ENCODE measurements around the gene CTRB1. TPM values are rescaled to one million over a fixed set of nuclear protein-coding genes. Genes with fewer than 3 reads are reported as not detected.

CTRB1 gene
- total and polyA plus RNA-seq, 2 of the 13 experiments (the other 11 are each of a cell fraction or from before 2014, with no cell fraction given) = not detected

DNA sequence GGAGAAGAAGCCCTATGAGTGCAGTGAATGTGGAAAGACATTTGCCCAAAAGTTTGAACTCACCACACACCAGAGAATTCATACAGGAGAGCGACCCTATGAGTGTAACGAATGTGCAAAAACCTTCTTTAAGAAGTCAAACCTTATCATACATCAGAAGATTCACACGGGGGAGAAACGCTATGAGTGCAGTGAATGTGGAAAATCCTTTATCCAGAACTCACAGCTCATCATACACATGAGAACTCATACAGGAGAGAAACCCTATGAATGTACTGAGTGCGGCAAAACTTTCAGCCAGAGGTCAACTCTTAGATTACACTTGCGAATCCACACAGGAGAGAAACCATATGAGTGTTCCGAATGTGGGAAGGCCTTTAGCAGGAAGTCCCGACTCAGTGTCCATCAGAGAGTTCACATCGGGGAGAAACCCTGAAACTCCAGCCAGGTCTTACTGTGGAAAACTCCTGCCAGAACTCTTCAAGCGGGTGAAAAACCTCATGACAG, 48.8 kb upstream of the CTRB1 start:
- TF ChIP-seq HNRNPK (IDR thresholded peaks at IDR 0.05; ENCODE audit: low read depth, low read length, poor library complexity, severe bottlenecking) = no peak
- TF ChIP-seq SNAPC2 (CRISPR knock-in tag; IDR thresholded peaks at IDR 0.05) = no peak
- peak; percentile 100 for TF ChIP-seq ZNF274 (CRISPR knock-in tag; IDR thresholded peaks at IDR 0.05)
- H3K9ac ChIP-seq (ENCODE audit: insufficient read depth, low read depth, low read length) = no peak overlapping the region
- ChIA-PET CTCF (ENCODE audit: low intra/inter-chr PET ratio, low total read pairs) (no interaction called here), POLR2A (no interaction called here)
- TSS peak; percentile 35 for BruUV-seq (replicated peaks)
- WGBS (ENCODE audit: low lambda C conversion rate) = 95% methylated on average over 10 of the region's 10 CpGs
- H3K27ac ChIP-seq (ENCODE audit: extremely low read length, insufficient read depth, low read length) = no peak overlapping the region
- ATAC-seq (no peak), DNase-seq (ENCODE audit: low spot score) (no peak), FAIRE-seq (no peak)
- H3K79me2 ChIP-seq (ENCODE audit: insufficient read depth, low read length) = no peaks in the 10 kb centered on the region
- no peaks in the 10 kb centered on the region for H4K20me1 ChIP-seq (ENCODE audit: insufficient read depth, low read length)
- H3K4me2 ChIP-seq (ENCODE audit: low read depth, low read length) = no peak overlapping the region
- peaks cover 30 to 65% of the 10 kb centered on the region in 2 experiments for H3K36me3 ChIP-seq (replicated peaks in 1 of 2; ENCODE audit: control insufficient read depth in 1 of 2, insufficient read depth in 2 of 2, low read length in 2 of 2)
- intact Hi-C loops (cut with micrococcal nuclease; ENCODE audit: unreplicated experiment) = no loop called here
- no peaks in the 10 kb centered on the region for H3K27me3 ChIP-seq (ENCODE audit: control insufficient read depth in 1 of 2, insufficient read depth in 2 of 2, low read length in 2 of 2)
- no peaks in the 10 kb centered on the region for H3K4me1 ChIP-seq (ENCODE audit: insufficient read depth, low read length)
- H3K9me3 ChIP-seq (ENCODE audit: low read length) = peaks cover 74% of the 10 kb centered on the region
- in situ Hi-C loops (cut with HindIII; ENCODE audit: extremely low pct_ligation_motif_present, low pct_unique_long_range_greater_than_20kb) = no loop called here
- H2AFZ ChIP-seq (ENCODE audit: low read length) = no peak overlapping the region
- no peak overlapping the region for H3K4me3 ChIP-seq (replicated peaks in 1 of 3; ENCODE audit: insufficient read depth in 1 of 3, low read depth in 2 of 3, low read length in 3 of 3)

DNA sequence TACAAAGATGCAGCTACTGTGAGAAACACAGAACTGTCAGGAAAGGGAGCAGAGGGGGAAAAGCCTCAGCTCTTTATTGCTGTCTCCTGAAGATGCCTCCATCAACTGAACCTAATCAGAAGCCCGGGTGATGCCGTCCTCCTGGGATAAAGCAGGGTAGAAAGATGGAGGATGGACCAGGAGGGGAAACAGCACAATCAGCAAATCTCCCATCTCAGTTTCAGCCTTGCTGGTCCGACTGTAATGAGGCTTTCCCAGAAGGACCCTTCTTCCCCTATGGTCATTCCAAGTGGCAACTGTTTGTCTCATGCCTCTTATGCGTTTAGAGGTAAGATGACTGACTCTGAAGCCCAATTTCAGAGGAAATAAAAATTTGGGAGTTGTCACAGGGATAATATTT, 46.2 kb upstream of the CTRB1 start:
- Histone ChIP-seq H2AFZ (ENCODE audit: low read length) (no peak overlapping the region), H3K9me3 (ENCODE audit: low read length) (peaks cover 84% of the 10 kb centered on the region), H3K4me3 (replicated peaks in 1 of 3; ENCODE audit: insufficient read depth in 1 of 3, low read depth in 2 of 3, low read length in 3 of 3) (no peak overlapping the region), H3K27ac (ENCODE audit: extremely low read length, insufficient read depth, low read length) (no peak overlapping the region), H3K9ac (ENCODE audit: insufficient read depth, low read depth, low read length) (no peak overlapping the region), H3K4me1 (ENCODE audit: insufficient read depth, low read length) (no peaks in the 10 kb centered on the region), H3K79me2 (ENCODE audit: insufficient read depth, low read length) (no peaks in the 10 kb centered on the region), H4K20me1 (ENCODE audit: insufficient read depth, low read length) (no peaks in the 10 kb centered on the region), H3K4me2 (ENCODE audit: low read depth, low read length) (no peak overlapping the region), H3K36me3 (replicated peaks in 1 of 2; ENCODE audit: control insufficient read depth in 1 of 2, insufficient read depth in 2 of 2, low read length in 2 of 2) (peaks cover 20 to 42% of the 10 kb centered on the region in 2 experiments), H3K27me3 (ENCODE audit: control insufficient read depth in 1 of 2, insufficient read depth in 2 of 2, low read length in 2 of 2) (no peaks in the 10 kb centered on the region)
- BruUV-seq (replicated peaks) = no TSS peak
- FAIRE-seq = no peak
- WGBS (ENCODE audit: low lambda C conversion rate) = 95% methylated on average over 4 of the region's 4 CpGs
- intact Hi-C loops (cut with micrococcal nuclease; ENCODE audit: unreplicated experiment) (no loop called here), in situ Hi-C loops (cut with HindIII; ENCODE audit: extremely low pct_ligation_motif_present, low pct_unique_long_range_greater_than_20kb) (no loop called here)
- DNase-seq (ENCODE audit: low spot score) = no peak
- POLR2A ChIA-PET = no interaction called here
- ATAC-seq = no peak
- CTCF ChIA-PET (ENCODE audit: low intra/inter-chr PET ratio, low total read pairs) = no interaction called here
- TF ChIP-seq, protein P1, sequence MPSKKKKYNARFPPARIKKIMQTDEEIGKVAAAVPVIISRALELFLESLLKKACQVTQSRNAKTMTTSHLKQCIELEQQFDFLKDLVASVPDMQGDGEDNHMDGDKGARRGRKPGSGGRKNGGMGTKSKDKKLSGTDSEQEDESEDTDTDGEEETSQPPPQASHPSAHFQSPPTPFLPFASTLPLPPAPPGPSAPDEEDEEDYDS (CRISPR knock-in tag; IDR thresholded peaks at IDR 0.05) = no peak
- TF ChIP-seq ZNF776 (CRISPR knock-in tag; IDR thresholded peaks at IDR 0.05) = no peak
- no peak for TF ChIP-seq NONO (IDR thresholded peaks at IDR 0.05)
- no peak for TF ChIP-seq NONO (CRISPR knock-in tag; conservative IDR thresholded peaks at IDR 0.05)
- no peak for TF ChIP-seq CCAR2 (optimal IDR thresholded peaks at IDR 0.05; ENCODE audit: low read depth, low read length)
- no peak for TF ChIP-seq NFKB2 (CRISPR knock-in tag; IDR thresholded peaks at IDR 0.05; ENCODE audit: borderline replicate concordance)
- TF ChIP-seq, protein P2, sequence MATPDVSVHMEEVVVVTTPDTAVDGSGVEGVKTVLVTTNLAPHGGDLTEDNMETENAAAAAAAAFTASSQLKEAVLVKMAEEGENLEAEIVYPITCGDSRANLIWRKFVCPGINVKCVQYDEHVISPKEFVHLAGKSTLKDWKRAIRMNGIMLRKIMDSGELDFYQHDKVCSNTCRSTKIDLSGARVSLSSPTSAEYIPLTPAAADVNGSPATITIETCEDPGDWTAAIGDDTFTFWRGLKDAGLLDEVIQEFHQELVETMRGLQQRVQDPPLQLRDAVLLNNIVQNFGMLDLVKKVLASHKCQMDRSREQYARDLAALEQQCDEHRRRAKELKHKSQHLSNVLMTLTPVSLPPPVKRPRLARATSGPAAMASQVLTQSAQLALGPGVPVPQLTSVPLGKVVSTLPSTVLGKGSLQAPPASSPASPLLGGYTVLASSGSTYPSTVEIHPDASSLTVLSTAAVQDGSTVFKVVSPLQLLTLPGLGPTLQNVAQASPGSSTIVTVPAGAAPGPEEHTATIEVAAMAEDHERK (CRISPR knock-in tag; IDR thresholded peaks at IDR 0.05; ENCODE audit: low read depth) = no peak
- no peak for TF ChIP-seq ZNF101 (CRISPR knock-in tag; IDR thresholded peaks at IDR 0.05; ENCODE audit: borderline replicate concordance, low read depth)
- TF ChIP-seq MAFK (conservative IDR thresholded peaks at IDR 0.05 in 1 of 2, IDR thresholded peaks at IDR 0.05 in 1 of 2; ENCODE audit: low read length in 2 of 2) = peak; percentile 84 to 88
- peak; percentile 71 for TF ChIP-seq MAFF (IDR thresholded peaks at IDR 0.05; ENCODE audit: low read depth, low read length)
- TF ChIP-seq, protein P3, sequence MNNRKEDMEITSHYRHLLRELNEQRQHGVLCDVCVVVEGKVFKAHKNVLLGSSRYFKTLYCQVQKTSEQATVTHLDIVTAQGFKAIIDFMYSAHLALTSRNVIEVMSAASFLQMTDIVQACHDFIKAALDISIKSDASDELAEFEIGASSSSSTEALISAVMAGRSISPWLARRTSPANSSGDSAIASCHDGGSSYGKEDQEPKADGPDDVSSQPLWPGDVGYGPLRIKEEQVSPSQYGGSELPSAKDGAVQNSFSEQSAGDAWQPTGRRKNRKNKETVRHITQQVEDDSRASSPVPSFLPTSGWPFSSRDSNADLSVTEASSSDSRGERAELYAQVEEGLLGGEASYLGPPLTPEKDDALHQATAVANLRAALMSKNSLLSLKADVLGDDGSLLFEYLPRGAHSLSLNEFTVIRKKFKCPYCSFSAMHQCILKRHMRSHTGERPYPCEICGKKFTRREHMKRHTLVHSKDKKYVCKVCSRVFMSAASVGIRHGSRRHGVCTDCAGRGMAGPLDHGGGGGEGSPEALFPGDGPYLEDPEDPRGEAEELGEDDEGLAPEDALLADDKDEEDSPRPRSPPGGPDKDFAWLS (CRISPR knock-in tag; IDR thresholded peaks at IDR 0.05; ENCODE audit: borderline replicate concordance) = no peak
